Body of pancreas (tissue), 4 donors: ENCODE measurements around the gene SDHAF1.

Source experiments
- CTCF ChIP-seq, 7 experiments: fragments of 450-650 bp in 4 of 7; fragments of 200-600 bp in 3 of 7; sonication (generic) in 3 of 7; IDR thresholded peaks; one replicate each; pipeline ENCODE4 v1.5.1; 2016 to 2019; ENCODE audit warnings: antibody characterized with exemption in 7 of 7
- POLR2A ChIP-seq, 3 donors: fragments of 450-650 bp; IDR thresholded peaks; one replicate each; pipeline ENCODE4 v1.6.1; 2016; ENCODE audit warnings: antibody characterized with exemption in 3 of 3, mild to moderate bottlenecking in 2 of 3

- TF ChIP-seq CTCF (IDR thresholded peaks at IDR 0.05) (no peak), POLR2A (IDR thresholded peaks at IDR 0.05) (no peak)
Measured at GRCh38 chr19:35983177-35983576, 11.8 kb upstream of the SDHAF1 start.
